HG03521 (cell line): ENCODE measurements around the gene COX17.

Experiments
- ATAC-seq: cut with Tn5 transposase; IDR thresholded peaks from one replicate; pipeline ENCODE4 v1.9.1; 2021; ENCODE audit warnings: mild to moderate bottlenecking, moderate library complexity; ENCODE audit not compliant: unreplicated experiment

The COX17 gene

GRCh38 chr3:119647171-119647570, 30.0 kb downstream of the COX17 start:
- ATAC-seq, result no peak

GRCh38 chr3:119645813-119646212, 31.4 kb downstream of the COX17 start:
- ATAC-seq, result no peak

GRCh38 chr3:119644481-119644880, 32.7 kb downstream of the COX17 start:
- no peak for ATAC-seq

GRCh38 chr3:119643528-119643927, 33.7 kb downstream of the COX17 start:
- no peak for ATAC-seq

- no peak for ATAC-seq
Measured at GRCh38 chr3:119642746-119643473, 34.3 kb downstream of the COX17 start.

GRCh38 chr3:119641416-119641815, 35.8 kb downstream of the COX17 start:
- ATAC-seq, result no peak

GRCh38 chr3:119639494-119640350, 37.5 kb downstream of the COX17 start:
- no peak for ATAC-seq

- ATAC-seq, result peak; percentile 26
Measured at GRCh38 chr3:119637679-119638477, 39.3 kb downstream of the COX17 start.

GRCh38 chr3:119636891-119637611, 40.2 kb downstream of the COX17 start:
- no peak for ATAC-seq

GRCh38 chr3:119636249-119636648, 41.0 kb downstream of the COX17 start:
- no peak for ATAC-seq

GRCh38 chr3:119635719-119636118, 41.5 kb downstream of the COX17 start:
- no peak for ATAC-seq

- ATAC-seq, result no peak
Measured at GRCh38 chr3:119632829-119633228, 44.4 kb downstream of the COX17 start.

GRCh38 chr3:119632216-119632615, 45.0 kb downstream of the COX17 start:
- ATAC-seq, result no peak

GRCh38 chr3:119631516-119631915, 45.7 kb downstream of the COX17 start:
- ATAC-seq, result no peak

GRCh38 chr3:119630880-119631329, 46.3 kb downstream of the COX17 start:
- ATAC-seq, result no peak

GRCh38 chr3:119630128-119630879, 46.9 kb downstream of the COX17 start:
- ATAC-seq, result no peak

GRCh38 chr3:119628816-119629445, 48.3 kb downstream of the COX17 start:
- ATAC-seq, result peak; percentile 26

- peak; percentile 39 for ATAC-seq
Measured at GRCh38 chr3:119628390-119628789, 48.8 kb downstream of the COX17 start.

GRCh38 chr3:119627461-119627860, 49.7 kb downstream of the COX17 start:
- no peak for ATAC-seq
